Measurements from ENCODE around the gene ARL8A. TPM values are rescaled to one million over a fixed set of nuclear protein-coding genes. Genes with fewer than 3 reads are reported as not detected.
"Not testable (repeated sequence)": the region's sequence is repeated elsewhere in the genome, so short reads cannot be mapped to it uniquely, and the experiment has no call there.

ARL8A gene
- total RNA-seq, 1 experiment from 2014 or later = 27.8 TPM

DNA sequence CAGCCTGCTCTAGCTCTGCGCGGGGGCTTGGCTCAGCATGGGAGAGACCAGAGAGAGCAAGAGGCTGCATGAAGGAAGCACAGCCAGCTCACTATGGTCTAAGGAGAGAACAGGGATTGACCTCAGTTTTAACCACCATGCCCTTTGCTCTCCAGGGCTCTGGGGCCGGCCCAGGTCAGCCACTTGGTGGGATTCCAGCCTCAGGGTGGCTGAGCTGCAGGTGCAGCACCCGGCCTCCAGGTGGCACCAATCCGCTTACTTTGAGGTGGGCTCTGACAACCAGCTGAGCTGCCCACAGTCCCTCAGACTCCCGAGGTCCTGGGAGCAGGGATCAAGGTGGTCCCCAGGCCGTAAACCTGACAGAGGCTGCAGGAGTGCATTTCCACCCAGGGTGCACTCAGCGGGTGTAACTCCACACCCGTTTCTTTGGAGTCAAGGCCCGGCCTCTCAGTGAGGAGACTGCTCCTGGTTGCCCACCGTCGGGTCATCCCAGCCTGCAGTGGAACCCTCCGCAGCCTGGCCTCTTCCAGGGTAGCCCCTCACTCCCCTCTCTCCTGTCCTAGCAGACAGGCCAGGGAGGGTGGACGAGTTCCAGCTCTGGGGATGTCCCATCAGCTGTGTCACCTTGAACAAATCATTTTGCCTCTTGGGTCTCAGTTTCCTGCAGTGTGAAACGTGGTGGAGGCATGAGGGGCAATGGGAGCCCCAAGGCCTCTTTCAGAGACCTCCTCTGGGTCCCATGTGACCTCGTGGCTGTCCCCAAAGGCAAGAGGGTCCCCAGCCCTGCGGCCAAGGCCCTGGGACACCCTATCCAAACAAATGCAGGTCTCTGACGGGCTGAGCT is 48.5 kb upstream of the ARL8A start:
- CTCF ChIA-PET = interaction anchor here (0.5 to 2.4 kb wide), 14 partner anchors 8 to 527 kb away, joined by 3 to 16 read pairs (median 4); no protein-coding TSS in a partner anchor
- peak; percentile 78 to 80 for DNase-seq
- Histone ChIP-seq H3K27me3 (replicated peaks; ENCODE audit: control insufficient read depth, insufficient read depth, low read length) (no peaks in the 10 kb centered on the region), H3K4me3 (ENCODE audit: low read depth, low read length) (no peak overlapping the region), H3K4me1 (peaks cover 21% of the 10 kb centered on the region), H3K9me3 (no peaks in the 10 kb centered on the region), H3K36me3 (ENCODE audit: control insufficient read depth, insufficient read depth, low read length) (no peaks in the 10 kb centered on the region)
- POLR2A ChIA-PET = interaction anchor here (0.6 kb wide), 1 partner anchor 400 kb away, joined by 3 read pairs; no protein-coding TSS in a partner anchor
- BruUV-seq (replicated peaks) = no TSS peak
- no peaks in the 10 kb centered on the region for H3K36me3 Mint-ChIP-seq (ENCODE audit: insufficient read depth, unreplicated experiment)
- no peaks in the 10 kb centered on the region for H3K27me3 Mint-ChIP-seq (ENCODE audit: insufficient read depth, unreplicated experiment)
- intact Hi-C loops (cut with micrococcal nuclease; ENCODE audit: unreplicated experiment) = loop anchor here (1.0 kb wide), 1 partner anchor 122 kb away; no protein-coding TSS in a partner anchor
- no peak overlapping the region for H3K27ac Mint-ChIP-seq (ENCODE audit: unreplicated experiment)
- peaks cover 17% of the 10 kb centered on the region for H3K4me1 Mint-ChIP-seq (ENCODE audit: low read depth, unreplicated experiment)
- H3K9me3 Mint-ChIP-seq (ENCODE audit: unreplicated experiment) = no peaks in the 10 kb centered on the region
- TF ChIP-seq, protein P1, sequence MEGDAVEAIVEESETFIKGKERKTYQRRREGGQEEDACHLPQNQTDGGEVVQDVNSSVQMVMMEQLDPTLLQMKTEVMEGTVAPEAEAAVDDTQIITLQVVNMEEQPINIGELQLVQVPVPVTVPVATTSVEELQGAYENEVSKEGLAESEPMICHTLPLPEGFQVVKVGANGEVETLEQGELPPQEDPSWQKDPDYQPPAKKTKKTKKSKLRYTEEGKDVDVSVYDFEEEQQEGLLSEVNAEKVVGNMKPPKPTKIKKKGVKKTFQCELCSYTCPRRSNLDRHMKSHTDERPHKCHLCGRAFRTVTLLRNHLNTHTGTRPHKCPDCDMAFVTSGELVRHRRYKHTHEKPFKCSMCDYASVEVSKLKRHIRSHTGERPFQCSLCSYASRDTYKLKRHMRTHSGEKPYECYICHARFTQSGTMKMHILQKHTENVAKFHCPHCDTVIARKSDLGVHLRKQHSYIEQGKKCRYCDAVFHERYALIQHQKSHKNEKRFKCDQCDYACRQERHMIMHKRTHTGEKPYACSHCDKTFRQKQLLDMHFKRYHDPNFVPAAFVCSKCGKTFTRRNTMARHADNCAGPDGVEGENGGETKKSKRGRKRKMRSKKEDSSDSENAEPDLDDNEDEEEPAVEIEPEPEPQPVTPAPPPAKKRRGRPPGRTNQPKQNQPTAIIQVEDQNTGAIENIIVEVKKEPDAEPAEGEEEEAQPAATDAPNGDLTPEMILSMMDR (IDR thresholded peaks at IDR 0.05; ENCODE audit: insufficient read depth in 1 of 2, low read depth in 1 of 2, low read length in 1 of 2, severe bottlenecking in 1 of 2, unreplicated experiment in 1 of 2) = peak; percentile 83 to 85
- H3K4me3 Mint-ChIP-seq (ENCODE audit: unreplicated experiment) = no peak overlapping the region

- H3K9me3 Mint-ChIP-seq (ENCODE audit: unreplicated experiment); H3K9me3 ChIP-seq; DNase-seq; H3K4me3 ChIP-seq (ENCODE audit: low read depth, low read length); CTCF ChIA-PET; intact Hi-C loops (cut with micrococcal nuclease; ENCODE audit: unreplicated experiment); BruUV-seq (replicated peaks); POLR2A ChIA-PET; H3K36me3 ChIP-seq (ENCODE audit: control insufficient read depth, insufficient read depth, low read length); H3K27me3 ChIP-seq (replicated peaks; ENCODE audit: control insufficient read depth, insufficient read depth, low read length); H3K27me3 Mint-ChIP-seq (ENCODE audit: insufficient read depth, unreplicated experiment); H3K4me3 Mint-ChIP-seq (ENCODE audit: unreplicated experiment); H3K27ac Mint-ChIP-seq (ENCODE audit: unreplicated experiment); H3K36me3 Mint-ChIP-seq (ENCODE audit: insufficient read depth, unreplicated experiment): not testable (repeated sequence)
- H3K4me1 Mint-ChIP-seq (ENCODE audit: low read depth, unreplicated experiment) = peaks cover 13% of the 10 kb centered on the region
- peaks cover 21% of the 10 kb centered on the region for H3K4me1 ChIP-seq
These were observed 46.9 kb upstream of the ARL8A start for GRCh38 chr1:202191391-202191790.

GRCh38 chr1:202189918-202190715 is 45.6 kb upstream of the ARL8A start:
- Mint-ChIP-seq H3K4me3 (ENCODE audit: unreplicated experiment) (no peak overlapping the region), H3K9me3 (ENCODE audit: unreplicated experiment) (no peaks in the 10 kb centered on the region), H3K27ac (ENCODE audit: unreplicated experiment) (no peak overlapping the region), H3K4me1 (ENCODE audit: low read depth, unreplicated experiment) (peaks cover 13% of the 10 kb centered on the region), H3K27me3 (ENCODE audit: insufficient read depth, unreplicated experiment) (peaks cover 2% of the 10 kb centered on the region), H3K36me3 (ENCODE audit: insufficient read depth, unreplicated experiment) (no peaks in the 10 kb centered on the region)
- TF ChIP-seq, protein P1 (IDR thresholded peaks at IDR 0.05; ENCODE audit: insufficient read depth in 1 of 2, low read depth in 1 of 2, low read length in 1 of 2, severe bottlenecking in 1 of 2, unreplicated experiment in 1 of 2) = peak; percentile 15 to 24
- H3K9me3 ChIP-seq = no peaks in the 10 kb centered on the region
- intact Hi-C loops (cut with micrococcal nuclease; ENCODE audit: unreplicated experiment) = loop anchor here (1.0 to 5.0 kb wide), 2 partner anchors 67 to 125 kb away; no protein-coding TSS in a partner anchor
- no peaks in the 10 kb centered on the region for H3K27me3 ChIP-seq (replicated peaks; ENCODE audit: control insufficient read depth, insufficient read depth, low read length)
- no peaks in the 10 kb centered on the region for H3K36me3 ChIP-seq (ENCODE audit: control insufficient read depth, insufficient read depth, low read length)
- no peak overlapping the region for H3K4me3 ChIP-seq (ENCODE audit: low read depth, low read length)
- ChIA-PET CTCF (interaction anchor here (0.6 to 2.3 kb wide), 20 partner anchors 10 to 530 kb away, joined by 3 to 23 read pairs (median 4); partner anchors contain the start of gene UBE2T), POLR2A (interaction anchor here (0.6 kb wide), 1 partner anchor 662 kb away, joined by 3 read pairs; no protein-coding TSS in a partner anchor)
- no TSS peak for BruUV-seq (replicated peaks)
- H3K4me1 ChIP-seq = peaks cover 21% of the 10 kb centered on the region
- DNase-seq = peak; percentile 63 to 77
